AG09319 (cell line): Measurements from ENCODE around the gene FAAP24.
"Not testable (repeated sequence)": the region's sequence is repeated elsewhere in the genome, so short reads cannot be mapped to it uniquely, and the experiment has no call there.

Experiments used
- DNase-seq: peaks from one replicate; pipeline ENCODE4 v3.0.0-alpha.2; 2010; ENCODE audit warnings: low read depth; ENCODE audit errors: extremely low read depth
- TF ChIP-seq, protein P1 (sequence below): IDR thresholded peaks from 2 replicates; pipeline ENCODE4 v1.5.1; 2011; ENCODE audit warnings: low read depth, mild to moderate bottlenecking, inconsistent platforms, low read length, moderate library complexity

Gene FAAP24

GRCh38 chr19:33005440-33005839 lies 33.4 kb downstream of the FAAP24 start:
- no peak for DNase-seq
- TF ChIP-seq, protein P1, sequence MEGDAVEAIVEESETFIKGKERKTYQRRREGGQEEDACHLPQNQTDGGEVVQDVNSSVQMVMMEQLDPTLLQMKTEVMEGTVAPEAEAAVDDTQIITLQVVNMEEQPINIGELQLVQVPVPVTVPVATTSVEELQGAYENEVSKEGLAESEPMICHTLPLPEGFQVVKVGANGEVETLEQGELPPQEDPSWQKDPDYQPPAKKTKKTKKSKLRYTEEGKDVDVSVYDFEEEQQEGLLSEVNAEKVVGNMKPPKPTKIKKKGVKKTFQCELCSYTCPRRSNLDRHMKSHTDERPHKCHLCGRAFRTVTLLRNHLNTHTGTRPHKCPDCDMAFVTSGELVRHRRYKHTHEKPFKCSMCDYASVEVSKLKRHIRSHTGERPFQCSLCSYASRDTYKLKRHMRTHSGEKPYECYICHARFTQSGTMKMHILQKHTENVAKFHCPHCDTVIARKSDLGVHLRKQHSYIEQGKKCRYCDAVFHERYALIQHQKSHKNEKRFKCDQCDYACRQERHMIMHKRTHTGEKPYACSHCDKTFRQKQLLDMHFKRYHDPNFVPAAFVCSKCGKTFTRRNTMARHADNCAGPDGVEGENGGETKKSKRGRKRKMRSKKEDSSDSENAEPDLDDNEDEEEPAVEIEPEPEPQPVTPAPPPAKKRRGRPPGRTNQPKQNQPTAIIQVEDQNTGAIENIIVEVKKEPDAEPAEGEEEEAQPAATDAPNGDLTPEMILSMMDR: no peak

DNA sequence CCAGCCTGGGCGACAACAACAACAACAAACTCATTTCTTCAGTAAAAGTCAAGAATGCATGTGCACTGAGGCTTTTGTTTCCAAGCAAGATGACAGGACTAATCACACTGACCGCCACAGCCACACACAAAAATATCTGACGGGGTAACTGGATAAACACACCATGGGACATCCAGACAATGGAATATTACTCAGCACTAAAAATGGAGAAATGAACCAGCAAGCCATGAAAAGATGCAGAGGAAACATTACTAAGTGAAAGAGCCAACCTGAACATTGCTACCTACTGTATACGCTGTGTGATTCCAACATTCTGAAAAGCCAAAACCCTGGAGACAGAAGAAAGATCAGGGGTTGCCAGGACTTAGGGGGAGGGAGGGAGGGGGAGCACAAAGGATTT lies 36.7 kb downstream of the FAAP24 start:
- DNase-seq: no peak
- TF ChIP-seq, protein P1: no peak

DNA sequence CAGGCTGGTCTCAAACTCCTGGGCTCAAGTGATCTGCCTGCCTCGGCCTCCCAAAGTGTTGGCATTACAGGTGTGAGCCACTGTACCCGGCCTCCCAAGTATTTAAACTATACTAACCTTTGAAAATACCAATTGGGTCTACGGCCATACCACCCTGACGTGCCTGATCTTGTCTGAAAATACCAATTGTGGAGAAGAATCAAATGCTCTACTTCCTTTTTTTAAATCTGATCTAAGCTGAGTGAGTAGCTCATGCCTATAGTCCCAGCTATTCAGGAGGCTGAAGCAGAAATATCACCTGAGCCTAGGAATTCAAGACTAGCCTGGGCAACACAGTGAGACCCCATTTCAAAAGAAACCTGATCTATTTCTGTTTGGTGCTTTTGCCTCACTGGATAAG lies 38.8 kb downstream of the FAAP24 start:
- not testable (repeated sequence) for DNase-seq

GRCh38 chr19:33022472-33023116 lies 50.6 kb downstream of the FAAP24 start:
- TF ChIP-seq, protein P1: no peak
- no peak for DNase-seq

GRCh38 chr19:33024398-33024797 lies 52.4 kb downstream of the FAAP24 start:
- DNase-seq: no peak
- TF ChIP-seq, protein P1: no peak

DNA sequence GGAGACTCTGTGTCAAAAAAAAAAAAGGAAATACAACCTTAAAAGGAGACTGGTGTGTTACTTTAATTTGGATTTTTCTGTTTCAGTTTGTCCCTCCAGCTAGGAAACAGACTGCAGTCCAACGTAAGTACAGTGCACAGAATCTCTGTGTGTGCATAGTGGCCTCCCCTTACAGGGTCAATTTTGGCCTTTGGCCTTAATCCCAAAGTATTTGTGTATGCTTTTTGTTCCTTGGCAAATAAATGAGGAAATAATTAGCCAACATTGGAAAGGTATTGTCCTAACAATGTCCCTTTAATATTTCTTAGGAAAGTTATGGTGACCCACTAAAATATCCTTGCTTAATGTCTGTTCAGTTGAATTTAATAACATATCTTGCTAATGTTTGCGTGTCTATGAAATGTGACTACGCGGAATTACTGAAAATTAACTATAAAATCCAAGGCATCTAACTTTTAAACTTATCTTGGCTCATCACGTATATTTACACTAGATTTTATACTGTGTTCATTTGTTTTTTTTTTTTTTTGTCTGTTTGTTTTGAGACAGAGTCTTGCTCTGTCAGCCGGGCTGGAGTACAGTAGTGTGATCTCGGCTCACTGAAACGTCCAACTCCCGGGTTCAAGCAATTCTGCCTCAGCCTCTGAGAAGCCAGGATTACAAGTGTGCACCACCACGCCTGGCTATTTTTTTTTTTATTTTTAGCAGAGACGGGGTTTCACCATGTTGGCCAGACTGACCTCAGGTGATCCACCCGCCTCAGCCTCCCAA lies 53.6 kb downstream of the FAAP24 start:
- DNase-seq: not testable (repeated sequence)

- not testable (repeated sequence) for DNase-seq
These were observed 54.6 kb downstream of the FAAP24 start for GRCh38 chr19:33026602-33027001.
